HG03378 (cell line): ENCODE data around the gene ADM5.

Experiments
- ATAC-seq: cut with Tn5 transposase; IDR thresholded peaks from one replicate; pipeline ENCODE4 v1.9.1; 2021; ENCODE audit warnings: mild to moderate bottlenecking, moderate library complexity; ENCODE audit not compliant: unreplicated experiment

Gene ADM5

GRCh38 chr19:49689133-49690078 is at the start of gene ADM5:
Gene ADM5, plus strand, starts transcription at chr19:49689594. Its CDS starts 244 bp downstream, at chr19:49689838.
- no peak for ATAC-seq

GRCh38 chr19:49640113-49640898 is 49.1 kb upstream of the ADM5 start, which contains the start of gene RRAS:
Gene RRAS, minus strand, starts transcription at chr19:49640143. Its CDS starts 45 bp downstream, at chr19:49640098.
- ATAC-seq, result peak; percentile 76

GRCh38 chr19:49641688-49642491 is 47.5 kb upstream of the ADM5 start, which contains the start of gene SCAF1:
Gene SCAF1, plus strand, starts transcription at chr19:49642209. Its CDS starts 2,818 bp downstream, at chr19:49645027.
- ATAC-seq, result peak; percentile 52

- no peak for ATAC-seq
Observed at GRCh38 chr19:49642492-49643035, 46.8 kb upstream of the ADM5 start.

GRCh38 chr19:49643466-49643865 is 45.9 kb upstream of the ADM5 start:
- ATAC-seq, result no peak

- no peak for ATAC-seq
Observed at GRCh38 chr19:49645592-49645991, 43.8 kb upstream of the ADM5 start.

GRCh38 chr19:49645995-49646394 is 43.4 kb upstream of the ADM5 start:
- no peak for ATAC-seq

GRCh38 chr19:49646586-49646985 is 42.8 kb upstream of the ADM5 start:
- no peak for ATAC-seq

GRCh38 chr19:49651029-49651819 is 38.2 kb upstream of the ADM5 start:
- ATAC-seq, result no peak

- no peak for ATAC-seq
Observed at GRCh38 chr19:49651820-49652550, 37.4 kb upstream of the ADM5 start.

- ATAC-seq, result no peak
Observed at GRCh38 chr19:49652551-49653465, 36.6 kb upstream of the ADM5 start.

GRCh38 chr19:49653466-49653806 is 36.0 kb upstream of the ADM5 start:
- no peak for ATAC-seq

- ATAC-seq, result no peak
Observed at GRCh38 chr19:49654581-49654980, 34.8 kb upstream of the ADM5 start.

GRCh38 chr19:49655570-49656455 is 33.6 kb upstream of the ADM5 start:
- ATAC-seq, result no peak

GRCh38 chr19:49656456-49657109 is 32.8 kb upstream of the ADM5 start:
- ATAC-seq, result no peak

GRCh38 chr19:49657493-49658138 is 31.8 kb upstream of the ADM5 start:
- no peak for ATAC-seq
